Keratinocyte (primary cell): ENCODE results near the gene PPP2CA. TPM values are rescaled to one million over a fixed set of nuclear protein-coding genes. Genes with fewer than 3 reads are reported as not detected.
"Not testable (repeated sequence)": the region's sequence is repeated elsewhere in the genome, so short reads cannot be mapped to it uniquely, and the experiment has no call there.

ENCODE experiments used
- DNase-seq: peaks from one replicate; pipeline ENCODE4 v3.0.0-alpha.2; 2011; ENCODE audit warnings: low read depth, missing footprints, low spot score
- FAIRE-seq: peaks from 2 replicates; lab custom pipeline; 2011; peaks lifted over from hg19 to GRCh38; lab: Jason Lieb, UNC
- H2AFZ ChIP-seq: 2 replicates; pipeline ENCODE4 v1.6.0; 2012; ENCODE audit warnings: low read length, control low read depth, inconsistent platforms; ENCODE audit not compliant: control insufficient read depth
- H3K27ac ChIP-seq: 2 replicates; pipeline ENCODE4 v1.5.1; 2011; ENCODE audit warnings: low read length; ENCODE audit not compliant: control insufficient read depth, insufficient read depth
- H3K27me3 ChIP-seq: 3 replicates; pipeline ENCODE4 v1.6.0; 2011; ENCODE audit warnings: low read length; ENCODE audit not compliant: control insufficient read depth, insufficient read depth; ENCODE audit errors: extremely low read depth
- H3K36me3 ChIP-seq, 2 experiments: 2 replicates in 1 of 2; 3 replicates in 1 of 2; pipeline ENCODE4 v1.5.1; 2011; ENCODE audit warnings: low read length in 2 of 2, mild to moderate bottlenecking in 1 of 2; ENCODE audit not compliant: control insufficient read depth in 2 of 2, insufficient read depth in 2 of 2; ENCODE audit errors: extremely low read depth in 1 of 2
- H3K4me1 ChIP-seq: 3 replicates; pipeline ENCODE4 v1.5.1; 2011; ENCODE audit warnings: low read length; ENCODE audit not compliant: control insufficient read depth, insufficient read depth; ENCODE audit errors: extremely low read depth
- H3K4me2 ChIP-seq: 3 replicates; pipeline ENCODE4 v1.6.0; 2011; ENCODE audit warnings: low read depth, low read length; ENCODE audit not compliant: control insufficient read depth, insufficient read depth; ENCODE audit errors: extremely low read depth
- H3K4me3 ChIP-seq, 3 experiments: fragments of 200-600 bp in 1 of 3; sonication (generic) in 1 of 3; 2 replicates in 2 of 3; 3 replicates in 1 of 3; pipeline ENCODE4 v1.5.1; 2011 to 2016; ENCODE audit warnings: low read length in 3 of 3, mild to moderate bottlenecking in 3 of 3, control low read depth in 2 of 3, inconsistent platforms in 1 of 3, low read depth in 1 of 3, mixed read lengths in 1 of 3, mixed run types in 1 of 3, moderate library complexity in 1 of 3; ENCODE audit not compliant: control insufficient read depth in 2 of 3, insufficient read depth in 2 of 3; ENCODE audit errors: extremely low read depth in 1 of 3
- H3K79me2 ChIP-seq: 2 replicates; pipeline ENCODE4 v1.6.0; 2012; ENCODE audit warnings: low read length; ENCODE audit not compliant: control insufficient read depth, insufficient read depth
- H3K9ac ChIP-seq: 3 replicates; pipeline ENCODE4 v1.6.0; 2011; ENCODE audit warnings: low read length; ENCODE audit not compliant: control insufficient read depth, insufficient read depth; ENCODE audit errors: extremely low read depth
- H3K9me1 ChIP-seq: 3 replicates; pipeline ENCODE4 v1.6.0; 2011; ENCODE audit warnings: low read length; ENCODE audit not compliant: control insufficient read depth, insufficient read depth; ENCODE audit errors: extremely low read depth
- H3K9me3 ChIP-seq: 2 replicates; pipeline ENCODE4 v1.5.1; 2012; ENCODE audit warnings: low read depth, low read length; ENCODE audit not compliant: control insufficient read depth
- H4K20me1 ChIP-seq: 3 replicates; pipeline ENCODE4 v1.6.0; 2011; ENCODE audit warnings: low read length; ENCODE audit not compliant: control insufficient read depth, insufficient read depth; ENCODE audit errors: extremely low read depth
- EZH2 ChIP-seq: IDR thresholded peaks from one replicate; pipeline ENCODE4 v1.6.1; 2012; ENCODE audit warnings: inconsistent platforms, mild to moderate bottlenecking, low read length, moderate library complexity
- dilution Hi-C: fragments of 300-500 bp; cut with MboI; formaldehyde crosslinking; loops from one replicate; pipeline ENCODE4 v1.7.0; 2020; ENCODE audit warnings: low sequenced_read_pairs; ENCODE audit not compliant: extremely low pct_ligation_motif_present
- polyA plus RNA-seq, 5 experiments: library from polyadenylated mRNA; depleted of rRNA in 3 of 5; stranded (reverse) in 3 of 5; stranded (forward) in 1 of 5; unstranded in 1 of 5; fragments of >200 nt; gene quantifications; 1 replicate in 1 of 5; 2 replicates in 3 of 5; 3 replicates in 1 of 5; pipeline versions ENCODE4 v1.2.1 to v1.2.3, GENCODE V29; 2011 to 2012; ENCODE audit warnings: missing spikeins in 2 of 5, low read depth in 1 of 5, low replicate concordance in 1 of 5
- TF ChIP-seq, protein P1 (sequence below), 3 experiments: IDR thresholded peaks in 1 of 3; conservative IDR thresholded peaks in 1 of 3; optimal IDR thresholded peaks in 1 of 3; 2 replicates in 2 of 3; 3 replicates in 1 of 3; pipeline versions ENCODE3 to v1.5.1; 2011; ENCODE audit warnings: low read length in 3 of 3, mild to moderate bottlenecking in 3 of 3, moderate library complexity in 2 of 3, control low read depth in 1 of 3, inconsistent platforms in 1 of 3; ENCODE audit not compliant: insufficient read depth in 2 of 3; ENCODE audit errors: extremely low read depth in 1 of 3

The PPP2CA gene
- polyA plus RNA-seq, 1 donor (not counting 4 experiments of a cell fraction or from before 2014, with no cell fraction given), result 255 TPM

GRCh38 chr5:134215757-134216156 lies 10.1 kb downstream of the PPP2CA start:
- Histone ChIP-seq H3K27me3 (no peaks in the 10 kb centered on the region), H3K9ac (no peak overlapping the region), H3K9me1 (peaks cover 7% of the 10 kb centered on the region), H3K36me3 (peaks cover 4 to 7% of the 10 kb centered on the region in 2 experiments), H3K4me3 (no peak overlapping the region), H3K79me2 (peaks cover 99% of the 10 kb centered on the region), H3K4me2 (no peak overlapping the region), H3K9me3 (no peaks in the 10 kb centered on the region), H4K20me1 (peaks cover 50% of the 10 kb centered on the region), H3K4me1 (peaks cover 7% of the 10 kb centered on the region), H2AFZ (no peak overlapping the region), H3K27ac (no peak overlapping the region)
- DNase-seq (no peak), FAIRE-seq (no peak)
- TF ChIP-seq EZH2, result no peak
- TF ChIP-seq, protein P1, sequence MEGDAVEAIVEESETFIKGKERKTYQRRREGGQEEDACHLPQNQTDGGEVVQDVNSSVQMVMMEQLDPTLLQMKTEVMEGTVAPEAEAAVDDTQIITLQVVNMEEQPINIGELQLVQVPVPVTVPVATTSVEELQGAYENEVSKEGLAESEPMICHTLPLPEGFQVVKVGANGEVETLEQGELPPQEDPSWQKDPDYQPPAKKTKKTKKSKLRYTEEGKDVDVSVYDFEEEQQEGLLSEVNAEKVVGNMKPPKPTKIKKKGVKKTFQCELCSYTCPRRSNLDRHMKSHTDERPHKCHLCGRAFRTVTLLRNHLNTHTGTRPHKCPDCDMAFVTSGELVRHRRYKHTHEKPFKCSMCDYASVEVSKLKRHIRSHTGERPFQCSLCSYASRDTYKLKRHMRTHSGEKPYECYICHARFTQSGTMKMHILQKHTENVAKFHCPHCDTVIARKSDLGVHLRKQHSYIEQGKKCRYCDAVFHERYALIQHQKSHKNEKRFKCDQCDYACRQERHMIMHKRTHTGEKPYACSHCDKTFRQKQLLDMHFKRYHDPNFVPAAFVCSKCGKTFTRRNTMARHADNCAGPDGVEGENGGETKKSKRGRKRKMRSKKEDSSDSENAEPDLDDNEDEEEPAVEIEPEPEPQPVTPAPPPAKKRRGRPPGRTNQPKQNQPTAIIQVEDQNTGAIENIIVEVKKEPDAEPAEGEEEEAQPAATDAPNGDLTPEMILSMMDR (optimal IDR thresholded peaks at IDR 0.05 in 1 of 3, IDR thresholded peaks at IDR 0.05 in 1 of 3, conservative IDR thresholded peaks at IDR 0.05 in 1 of 3; ENCODE audit: extremely low read depth in 1 of 3, insufficient read depth in 2 of 3, low read length in 3 of 3), result no peak
- dilution Hi-C loops, result no loop called here

- DNase-seq, FAIRE-seq, H2AFZ ChIP-seq, H3K27ac ChIP-seq, H3K27me3 ChIP-seq, H3K9me1 ChIP-seq, H3K4me2 ChIP-seq, H3K4me3 ChIP-seq, H3K9ac ChIP-seq, H3K9me3 ChIP-seq, H3K36me3 ChIP-seq, H3K4me1 ChIP-seq: not testable (repeated sequence)
- H3K79me2 ChIP-seq, result peaks cover 99% of the 10 kb centered on the region
- dilution Hi-C loops, result loop anchor here (5.0 kb wide), 1 partner anchor 66 kb away; no protein-coding TSS in a partner anchor
- peaks cover 66% of the 10 kb centered on the region for H4K20me1 ChIP-seq
These were observed 14.4 kb downstream of the PPP2CA start for GRCh38 chr5:134211263-134212031.
